Right atrium auricular region (tissue), 2 donors: ENCODE data around the gene PGBD5. TPM values are rescaled to one million over a fixed set of nuclear protein-coding genes. Genes with fewer than 3 reads are reported as not detected.

Experiments used
- DNase-seq: peaks from one replicate; pipeline ENCODE4 v3.0.0-alpha.2; 2019; ENCODE audit warnings: low spot score
- H3K27ac ChIP-seq, 2 donors: fragments of 200-600 bp; sonication (generic); 1 replicate in 1 of 2; 2 replicates in 1 of 2; pipeline ENCODE4 v1.5.1; 2016 to 2019
- H3K27me3 ChIP-seq, 2 donors: fragments of 200-600 bp; sonication (generic); one replicate each; pipeline versions ENCODE4 v1.5.1 to v1.6.0; 2017 to 2019
- H3K36me3 ChIP-seq: fragments of 200-600 bp; sonication (generic); one replicate; pipeline ENCODE4 v1.5.1; 2016
- H3K4me1 ChIP-seq, 2 donors: fragments of 200-600 bp; sonication (generic); one replicate each; pipeline versions ENCODE4 v1.5.1 to v1.6.0; 2017 to 2019
- H3K4me3 ChIP-seq, 2 donors: fragments of 200-600 bp; sonication (generic); 1 replicate in 1 of 2; 2 replicates in 1 of 2; pipeline ENCODE4 v1.5.1; 2017 to 2019; ENCODE audit warnings: mild to moderate bottlenecking in 1 of 2, moderate library complexity in 1 of 2
- H3K9me3 ChIP-seq, 2 donors: fragments of 200-600 bp; sonication (generic); one replicate each; pipeline ENCODE4 v1.5.1; 2019
- total RNA-seq, 2 donors: library from RNA; depleted of rRNA; stranded (reverse); fragments of >200 nt; gene quantifications; one replicate each; pipeline ENCODE4 v1.1.0, GENCODE V29; 2016
- TF ChIP-seq, protein P1 (sequence below), 2 donors: fragments of 200-600 bp; sonication (generic); IDR thresholded peaks; one replicate each; pipeline ENCODE4 v1.5.1; 2019; ENCODE audit warnings: antibody characterized with exemption in 2 of 2

PGBD5 gene
- total RNA-seq, 2 donors from 2014 or later = 13.2 to 18.5 TPM

- DNase-seq = no peak
- TF ChIP-seq, protein P1, sequence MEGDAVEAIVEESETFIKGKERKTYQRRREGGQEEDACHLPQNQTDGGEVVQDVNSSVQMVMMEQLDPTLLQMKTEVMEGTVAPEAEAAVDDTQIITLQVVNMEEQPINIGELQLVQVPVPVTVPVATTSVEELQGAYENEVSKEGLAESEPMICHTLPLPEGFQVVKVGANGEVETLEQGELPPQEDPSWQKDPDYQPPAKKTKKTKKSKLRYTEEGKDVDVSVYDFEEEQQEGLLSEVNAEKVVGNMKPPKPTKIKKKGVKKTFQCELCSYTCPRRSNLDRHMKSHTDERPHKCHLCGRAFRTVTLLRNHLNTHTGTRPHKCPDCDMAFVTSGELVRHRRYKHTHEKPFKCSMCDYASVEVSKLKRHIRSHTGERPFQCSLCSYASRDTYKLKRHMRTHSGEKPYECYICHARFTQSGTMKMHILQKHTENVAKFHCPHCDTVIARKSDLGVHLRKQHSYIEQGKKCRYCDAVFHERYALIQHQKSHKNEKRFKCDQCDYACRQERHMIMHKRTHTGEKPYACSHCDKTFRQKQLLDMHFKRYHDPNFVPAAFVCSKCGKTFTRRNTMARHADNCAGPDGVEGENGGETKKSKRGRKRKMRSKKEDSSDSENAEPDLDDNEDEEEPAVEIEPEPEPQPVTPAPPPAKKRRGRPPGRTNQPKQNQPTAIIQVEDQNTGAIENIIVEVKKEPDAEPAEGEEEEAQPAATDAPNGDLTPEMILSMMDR (IDR thresholded peaks at IDR 0.05) = no peak
- Histone ChIP-seq H3K27ac (peak overlapping the region in 1 of 2 donors; percentile 74), H3K27me3 (no peaks in the 10 kb centered on the region), H3K9me3 (no peaks in the 10 kb centered on the region), H3K36me3 (no peaks in the 10 kb centered on the region), H3K4me3 (no peak overlapping the region), H3K4me1 (peaks cover 0 to 14% of the 10 kb centered on the region in 2 donors)
These were observed 37.6 kb upstream of the PGBD5 start for GRCh38 chr1:230463760-230464159.

- Histone ChIP-seq H3K4me3 (no peak overlapping the region), H3K27me3 (no peaks in the 10 kb centered on the region), H3K4me1 (peaks cover 0 to 14% of the 10 kb centered on the region in 2 donors), H3K9me3 (no peaks in the 10 kb centered on the region), H3K36me3 (no peaks in the 10 kb centered on the region), H3K27ac (peak overlapping the region in 1 of 2 donors; percentile 74)
- TF ChIP-seq, protein P1 (IDR thresholded peaks at IDR 0.05) = no peak
- DNase-seq = no peak
These were observed 37.2 kb upstream of the PGBD5 start for GRCh38 chr1:230463326-230463725.

DNA sequence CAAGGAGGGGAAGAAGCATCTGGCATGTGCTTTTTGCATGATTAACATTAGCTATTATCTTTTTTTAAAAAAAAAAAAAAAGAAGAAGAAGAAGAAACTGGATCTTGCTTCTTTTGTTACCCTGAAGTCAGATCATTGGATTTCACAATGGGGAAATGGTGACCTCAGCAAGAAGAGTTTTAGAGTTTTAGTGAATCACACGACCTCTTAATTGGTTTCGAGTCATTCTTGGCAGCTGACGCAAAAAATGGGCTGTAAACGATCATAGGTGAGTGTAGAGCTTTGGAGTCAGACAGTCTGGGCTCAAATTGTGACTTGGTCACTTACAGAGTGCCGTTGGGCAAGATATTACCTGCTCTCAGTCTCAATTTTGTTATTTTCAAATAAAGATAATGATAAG, 33.3 kb upstream of the PGBD5 start:
- Histone ChIP-seq H3K4me1 (peaks cover 0 to 11% of the 10 kb centered on the region in 2 donors), H3K27ac (no peak overlapping the region), H3K27me3 (no peaks in the 10 kb centered on the region), H3K4me3 (no peak overlapping the region), H3K36me3 (no peaks in the 10 kb centered on the region), H3K9me3 (no peaks in the 10 kb centered on the region)
- TF ChIP-seq, protein P1 (IDR thresholded peaks at IDR 0.05) = no peak
- DNase-seq = no peak

DNA sequence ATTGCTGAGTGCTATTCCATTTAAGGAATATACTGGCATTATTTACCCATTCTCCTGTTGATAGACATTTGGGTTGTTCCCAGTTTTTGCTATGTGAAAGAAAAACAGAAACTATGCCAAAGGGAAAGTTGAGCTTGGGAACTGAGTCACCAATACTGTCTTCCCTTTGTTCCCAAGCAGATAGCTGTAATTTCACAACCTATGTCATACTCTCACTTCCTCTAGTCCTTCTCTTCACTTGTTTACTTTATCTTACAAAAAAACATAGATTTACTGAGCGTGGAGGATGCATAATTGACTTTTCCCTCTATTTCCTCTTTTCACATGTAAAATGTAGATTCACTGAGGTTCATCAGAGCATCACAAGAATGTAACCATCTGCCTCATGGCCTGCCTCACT, 32.4 kb upstream of the PGBD5 start:
- Histone ChIP-seq H3K27ac (no peak overlapping the region), H3K27me3 (no peaks in the 10 kb centered on the region), H3K36me3 (no peaks in the 10 kb centered on the region), H3K4me1 (peaks cover 0 to 1% of the 10 kb centered on the region in 2 donors), H3K4me3 (no peak overlapping the region), H3K9me3 (no peaks in the 10 kb centered on the region)
- TF ChIP-seq, protein P1 (IDR thresholded peaks at IDR 0.05) = no peak
- DNase-seq = no peak

DNA sequence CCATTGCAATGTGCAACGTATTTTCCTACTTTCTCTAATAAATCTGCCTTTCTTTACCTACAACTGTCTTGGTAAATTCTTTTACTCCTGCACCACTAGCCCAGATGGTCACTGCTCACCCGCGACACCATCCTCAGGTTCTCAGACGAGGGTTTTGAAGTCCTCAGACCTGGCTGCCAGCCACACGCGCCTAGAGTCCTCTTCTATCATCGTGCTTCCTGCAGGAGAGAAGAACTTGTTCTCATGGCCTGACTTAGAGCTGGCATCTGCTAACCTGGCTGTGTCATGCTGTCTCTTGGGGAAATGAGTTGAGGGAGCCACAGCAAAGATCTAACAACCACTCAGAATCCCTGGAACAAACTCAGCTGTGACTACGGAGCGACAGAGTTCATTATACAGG, 30.3 kb upstream of the PGBD5 start:
- Histone ChIP-seq H3K27ac (peak overlapping the region in 1 of 2 donors; percentile 31), H3K9me3 (no peaks in the 10 kb centered on the region), H3K4me1 (no peaks in the 10 kb centered on the region), H3K36me3 (no peaks in the 10 kb centered on the region), H3K27me3 (no peaks in the 10 kb centered on the region), H3K4me3 (no peak overlapping the region)
- no peak for DNase-seq
- TF ChIP-seq, protein P1 (IDR thresholded peaks at IDR 0.05) = no peak

DNA sequence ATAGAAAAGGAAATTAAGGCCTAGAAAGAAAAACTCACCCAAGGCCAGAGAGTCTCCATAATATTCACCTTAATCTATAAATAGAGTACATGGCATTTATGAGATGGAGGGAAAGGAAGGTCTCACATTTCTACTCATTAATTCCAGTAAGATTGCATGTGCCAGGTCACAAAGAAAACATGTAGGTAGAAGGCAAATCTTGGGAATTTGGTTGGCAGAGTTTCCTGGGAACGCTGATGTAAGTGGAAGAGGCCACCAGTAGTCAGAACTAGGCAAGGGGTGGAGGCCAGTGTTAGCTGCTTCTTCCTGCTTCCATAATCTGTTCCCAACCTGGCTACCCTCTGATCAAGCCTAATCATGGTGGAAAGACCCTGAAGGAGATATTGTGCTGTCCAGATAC, 29.2 kb upstream of the PGBD5 start:
- Histone ChIP-seq H3K9me3 (no peaks in the 10 kb centered on the region), H3K4me1 (no peaks in the 10 kb centered on the region), H3K27me3 (no peaks in the 10 kb centered on the region), H3K4me3 (no peak overlapping the region), H3K27ac (no peak overlapping the region), H3K36me3 (no peaks in the 10 kb centered on the region)
- TF ChIP-seq, protein P1 (IDR thresholded peaks at IDR 0.05) = no peak
- DNase-seq = no peak
